ENCODE data around the gene POLR1G.
A peak's percentile ranks its signal among the peaks of the same experiment; 100 is the strongest.
"Not testable (repeated sequence)": the region's sequence is repeated elsewhere in the genome, so short reads cannot be mapped to it uniquely, and the experiment has no call there.

The POLR1G gene

DNA sequence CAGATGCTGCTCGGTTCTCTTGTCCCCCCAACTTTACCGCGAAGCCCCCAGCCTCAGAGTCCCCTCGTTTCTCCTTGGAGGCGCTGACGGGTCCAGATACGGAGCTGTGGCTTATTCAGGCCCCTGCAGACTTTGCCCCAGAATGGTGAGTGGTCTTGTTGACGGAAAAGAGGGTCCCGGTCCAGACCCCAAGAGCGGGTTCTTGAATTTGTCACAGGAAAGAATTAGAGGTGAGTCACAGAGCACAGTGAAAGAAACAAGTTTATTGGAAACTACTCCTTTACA lies 589 bp downstream of the POLR1G start:
- H3K27ac Mint-ChIP-seq: peak overlapping the region; percentile 96
- peaks cover 3% of the 10 kb centered on the region for H3K36me3 Mint-ChIP-seq
- H3K27me3 Mint-ChIP-seq: peaks cover 10% of the 10 kb centered on the region
- H3K4me3 Mint-ChIP-seq: peak overlapping the region; percentile 98
- H3K4me1 Mint-ChIP-seq (ENCODE audit: low read depth): peaks cover 33% of the 10 kb centered on the region
- no peaks in the 10 kb centered on the region for H3K9me3 Mint-ChIP-seq (ENCODE audit: low read depth)

DNA sequence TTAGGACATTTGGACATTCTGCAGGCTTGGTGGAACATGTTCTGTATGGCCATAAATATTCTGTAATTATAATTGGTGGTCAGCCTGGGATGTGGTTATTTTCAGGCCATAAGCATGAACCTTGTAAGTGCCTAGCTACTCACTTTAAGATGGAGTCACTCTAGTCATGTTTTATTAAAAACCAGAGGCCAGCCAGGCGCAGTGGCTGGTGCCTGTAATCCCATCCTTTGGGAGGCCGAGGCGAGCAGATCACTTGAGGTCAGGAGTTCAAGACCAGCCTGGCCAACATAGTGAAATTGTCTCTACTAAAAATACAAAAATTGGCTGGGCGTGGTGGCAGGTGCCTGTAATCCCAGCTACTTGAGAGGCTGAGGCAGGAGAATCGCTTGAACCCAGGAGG lies 1.1 kb downstream of the POLR1G start:
- H3K27ac Mint-ChIP-seq; H3K36me3 Mint-ChIP-seq; H3K9me3 Mint-ChIP-seq (ENCODE audit: low read depth): not testable (repeated sequence)
- Mint-ChIP-seq H3K4me1 (ENCODE audit: low read depth) (peaks cover 35% of the 10 kb centered on the region), H3K27me3 (peaks cover 10% of the 10 kb centered on the region), H3K4me3 (peak overlapping the region; percentile 98)

DNA sequence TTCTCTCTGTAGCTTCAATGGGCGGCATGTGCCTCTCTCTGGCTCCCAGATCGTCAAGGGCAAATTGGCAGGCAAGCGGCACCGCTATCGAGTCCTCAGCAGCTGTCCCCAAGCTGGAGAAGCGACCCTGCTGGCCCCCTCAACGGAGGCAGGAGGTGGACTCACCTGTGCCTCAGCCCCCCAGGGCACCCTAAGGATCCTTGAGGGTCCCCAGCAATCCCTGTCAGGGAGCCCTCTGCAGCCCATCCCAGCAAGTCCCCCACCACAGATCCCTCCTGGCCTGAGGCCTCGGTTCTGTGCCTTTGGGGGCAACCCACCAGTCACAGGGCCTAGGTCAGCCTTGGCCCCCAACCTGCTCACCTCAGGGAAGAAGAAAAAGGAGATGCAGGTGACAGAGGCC lies 1.7 kb downstream of the POLR1G start:
- Mint-ChIP-seq H3K4me3 (peak overlapping the region; percentile 73), H3K27me3 (peaks cover 8% of the 10 kb centered on the region), H3K4me1 (ENCODE audit: low read depth) (peaks cover 32% of the 10 kb centered on the region), H3K36me3 (peaks cover 4% of the 10 kb centered on the region), H3K27ac (peak overlapping the region; percentile 22), H3K9me3 (ENCODE audit: low read depth) (no peaks in the 10 kb centered on the region)

DNA sequence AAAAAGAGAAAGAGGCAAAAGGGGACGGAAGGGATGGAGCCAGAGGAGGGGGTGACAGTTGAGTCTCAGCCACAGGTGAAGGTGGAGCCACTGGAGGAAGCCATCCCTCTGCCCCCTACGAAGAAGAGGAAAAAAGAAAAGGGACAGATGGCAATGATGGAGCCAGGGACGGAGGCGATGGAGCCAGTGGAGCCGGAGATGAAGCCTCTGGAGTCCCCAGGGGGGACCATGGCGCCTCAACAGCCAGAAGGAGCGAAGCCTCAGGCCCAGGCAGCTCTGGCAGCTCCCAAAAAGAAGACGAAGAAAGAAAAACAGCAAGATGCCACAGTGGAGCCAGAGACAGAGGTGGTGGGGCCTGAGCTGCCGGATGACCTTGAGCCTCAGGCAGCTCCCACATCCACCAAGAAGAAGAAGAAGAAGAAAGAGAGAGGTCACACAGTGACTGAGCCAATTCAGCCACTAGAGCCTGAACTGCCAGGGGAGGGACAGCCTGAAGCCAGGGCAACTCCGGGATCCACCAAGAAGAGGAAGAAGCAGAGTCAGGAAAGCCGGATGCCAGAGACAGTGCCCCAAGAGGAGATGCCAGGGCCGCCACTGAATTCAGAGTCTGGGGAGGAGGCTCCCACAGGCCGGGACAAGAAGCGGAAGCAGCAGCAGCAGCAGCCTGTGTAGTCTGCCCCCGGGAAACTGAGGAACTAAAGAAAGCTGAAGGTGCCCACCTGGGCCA lies 2.5 kb downstream of the POLR1G start:
- peaks cover 27% of the 10 kb centered on the region for H3K4me1 Mint-ChIP-seq (ENCODE audit: low read depth)
- no peaks in the 10 kb centered on the region for H3K9me3 Mint-ChIP-seq (ENCODE audit: low read depth)
- H3K36me3 Mint-ChIP-seq: peaks cover 4% of the 10 kb centered on the region
- no peak overlapping the region for H3K27ac Mint-ChIP-seq
- peak overlapping the region; percentile 3 for H3K4me3 Mint-ChIP-seq
- H3K27me3 Mint-ChIP-seq: peaks cover 4% of the 10 kb centered on the region

DNA sequence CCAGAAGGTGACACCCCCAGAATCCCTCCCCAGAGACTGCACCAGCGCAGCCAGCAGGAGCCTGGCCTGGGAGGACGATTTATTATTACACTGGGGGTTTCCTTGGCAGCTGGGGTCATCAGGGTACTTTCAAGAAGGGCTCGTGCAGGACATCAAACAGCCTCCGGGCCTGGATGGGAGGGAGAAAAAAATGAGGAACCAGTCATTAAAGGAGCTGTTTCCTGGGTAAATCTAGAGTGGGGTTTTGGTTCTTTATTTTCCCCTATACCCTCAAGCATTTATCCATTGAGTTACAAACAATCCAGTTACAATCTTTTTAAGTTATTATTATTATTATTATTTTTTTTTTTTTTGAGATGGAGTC lies 3.1 kb downstream of the POLR1G start:
- Mint-ChIP-seq H3K9me3 (ENCODE audit: low read depth) (no peaks in the 10 kb centered on the region), H3K4me1 (ENCODE audit: low read depth) (peaks cover 22% of the 10 kb centered on the region), H3K27me3 (peaks cover 2% of the 10 kb centered on the region), H3K36me3 (peaks cover 4% of the 10 kb centered on the region), H3K27ac (no peak overlapping the region), H3K4me3 (no peak overlapping the region)

DNA sequence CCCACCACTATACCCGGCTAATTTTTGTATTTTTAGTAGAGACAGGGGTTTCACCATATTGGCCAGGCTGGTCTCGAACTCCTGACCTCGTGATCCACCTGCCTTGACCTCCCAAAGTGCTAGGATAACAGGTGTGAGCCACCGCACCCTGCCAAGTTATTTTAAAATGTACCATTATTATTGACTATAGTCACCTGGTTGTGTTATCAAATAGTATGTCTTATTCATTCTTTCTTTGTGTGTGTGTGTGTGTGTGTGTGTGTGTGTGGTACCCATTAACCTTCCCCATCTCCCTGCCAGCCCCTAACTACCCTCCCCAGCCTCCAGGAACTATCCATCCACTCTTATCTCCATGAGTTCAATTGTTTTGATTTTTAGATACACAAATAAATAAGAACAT lies 3.9 kb downstream of the POLR1G start:
- not testable (repeated sequence) for H3K27ac Mint-ChIP-seq; H3K36me3 Mint-ChIP-seq; H3K9me3 Mint-ChIP-seq (ENCODE audit: low read depth); H3K4me3 Mint-ChIP-seq; H3K27me3 Mint-ChIP-seq
- H3K4me1 Mint-ChIP-seq (ENCODE audit: low read depth): peaks cover 15% of the 10 kb centered on the region

DNA sequence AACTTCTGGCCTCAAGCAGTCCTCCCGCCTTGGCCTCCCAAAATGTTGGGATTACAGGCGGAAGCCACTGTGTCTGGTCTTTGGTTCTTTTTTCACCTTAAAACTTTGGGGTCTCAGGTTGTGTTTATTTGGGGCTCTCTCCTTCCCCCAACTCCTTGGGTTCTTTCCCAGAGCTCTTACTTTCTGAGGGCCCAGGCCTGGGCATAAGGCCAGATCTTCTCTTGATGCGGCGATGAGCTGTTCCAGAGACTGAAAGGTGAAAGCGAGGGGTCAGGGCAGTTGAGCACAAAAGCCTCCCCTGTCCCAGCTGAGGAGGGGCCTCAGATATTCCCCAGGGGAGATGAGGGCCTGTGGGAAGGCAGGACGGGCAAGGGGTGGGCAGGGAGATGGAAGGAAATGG lies 7.1 kb downstream of the POLR1G start:
- Mint-ChIP-seq H3K27ac (no peak overlapping the region), H3K9me3 (ENCODE audit: low read depth) (no peaks in the 10 kb centered on the region), H3K36me3 (peaks cover 4% of the 10 kb centered on the region), H3K27me3 (no peaks in the 10 kb centered on the region), H3K4me1 (ENCODE audit: low read depth) (peaks cover 4% of the 10 kb centered on the region), H3K4me3 (no peak overlapping the region)

DNA sequence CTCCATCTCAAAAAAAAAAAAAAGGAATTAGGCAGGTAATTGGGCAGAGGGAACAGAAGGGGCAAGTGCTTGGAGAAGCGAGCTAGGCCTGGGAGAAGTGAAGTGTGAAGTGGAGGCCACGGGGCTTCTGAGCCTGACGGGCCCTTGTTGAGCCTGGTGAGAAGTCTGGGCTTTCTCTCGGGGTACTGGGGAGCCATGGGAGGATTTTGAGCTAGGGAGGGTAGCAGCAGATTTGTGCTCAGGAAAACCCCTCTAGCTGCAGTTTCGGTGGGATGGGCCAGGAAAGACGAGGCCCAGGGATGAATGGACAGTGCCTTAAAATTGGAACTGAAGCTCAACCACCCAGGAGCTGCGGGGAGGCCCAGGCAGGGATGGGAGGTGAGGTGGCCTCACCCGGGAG lies 8.0 kb downstream of the POLR1G start:
- no peaks in the 10 kb centered on the region for H3K9me3 Mint-ChIP-seq (ENCODE audit: low read depth)
- H3K36me3 Mint-ChIP-seq: peaks cover 2% of the 10 kb centered on the region
- no peaks in the 10 kb centered on the region for H3K27me3 Mint-ChIP-seq
- peaks cover 11% of the 10 kb centered on the region for H3K4me1 Mint-ChIP-seq (ENCODE audit: low read depth)
- H3K27ac Mint-ChIP-seq: no peak overlapping the region
- H3K4me3 Mint-ChIP-seq: no peak overlapping the region

DNA sequence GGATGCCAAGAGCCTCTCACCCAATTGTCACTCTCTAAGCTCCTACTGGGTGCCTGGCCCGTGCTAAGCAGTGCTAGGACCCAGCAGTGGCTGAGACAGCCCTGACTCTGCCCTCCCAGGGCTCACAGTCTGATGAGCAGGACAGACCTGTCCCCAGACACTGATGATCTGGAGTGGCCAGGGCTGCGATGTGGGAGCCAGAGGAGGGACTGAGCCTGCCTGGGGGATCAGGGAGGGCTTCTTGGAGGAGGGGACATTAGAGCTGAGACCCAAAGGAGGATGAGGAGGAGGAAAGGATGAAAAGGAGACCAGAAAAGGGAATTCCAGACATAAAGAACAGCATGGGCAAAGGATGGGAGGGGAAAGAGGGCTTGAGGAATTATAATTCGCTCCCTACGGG lies 10.7 kb downstream of the POLR1G start:
- Mint-ChIP-seq H3K27me3 (no peaks in the 10 kb centered on the region), H3K27ac (no peak overlapping the region), H3K36me3 (peaks cover 5% of the 10 kb centered on the region), H3K4me1 (ENCODE audit: low read depth) (peaks cover 22% of the 10 kb centered on the region), H3K9me3 (ENCODE audit: low read depth) (no peaks in the 10 kb centered on the region), H3K4me3 (no peak overlapping the region)

DNA sequence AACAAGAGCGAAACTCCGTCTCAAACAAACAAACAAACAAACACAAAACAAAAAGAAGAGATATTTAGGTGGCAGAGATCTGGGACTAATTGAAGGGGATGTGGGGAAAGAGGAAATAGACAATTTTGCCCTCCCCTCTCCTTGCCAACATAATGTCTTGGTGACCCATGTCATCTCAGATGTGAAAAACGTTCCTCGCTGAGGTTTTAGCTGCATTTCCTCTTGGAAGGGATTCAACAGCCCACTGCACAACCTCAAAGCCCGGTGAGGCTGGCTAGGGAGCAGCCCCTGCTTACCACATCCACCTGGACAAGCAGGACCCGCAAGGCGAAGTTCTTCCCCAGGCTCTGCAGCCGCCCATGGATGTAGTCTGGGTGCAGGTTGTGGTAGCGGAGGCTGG lies 12.4 kb downstream of the POLR1G start:
- H3K4me3 Mint-ChIP-seq: no peak overlapping the region
- peaks cover 4% of the 10 kb centered on the region for H3K36me3 Mint-ChIP-seq
- peaks cover 34% of the 10 kb centered on the region for H3K4me1 Mint-ChIP-seq (ENCODE audit: low read depth)
- no peaks in the 10 kb centered on the region for H3K27me3 Mint-ChIP-seq
- no peak overlapping the region for H3K27ac Mint-ChIP-seq
- H3K9me3 Mint-ChIP-seq (ENCODE audit: low read depth): no peaks in the 10 kb centered on the region

DNA sequence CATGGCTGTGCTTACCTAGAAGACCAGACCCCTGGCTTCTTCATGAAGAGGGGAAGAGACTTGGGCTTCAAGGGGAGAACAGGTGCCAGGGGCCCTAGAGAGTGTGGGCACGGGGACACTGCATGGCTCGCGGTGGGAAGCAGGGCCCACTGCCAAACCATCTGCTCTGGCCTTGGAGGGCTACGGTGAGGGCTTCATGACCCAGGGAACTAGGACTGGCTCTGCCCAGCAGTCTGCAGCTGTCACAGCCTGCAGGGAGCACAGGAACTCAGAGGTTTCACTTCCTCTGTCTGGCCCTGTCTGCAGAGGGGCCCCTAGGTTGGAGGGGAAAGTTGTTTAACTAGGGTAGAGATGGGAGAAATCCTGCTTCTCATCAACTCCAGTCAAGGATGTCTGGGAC lies 13.0 kb downstream of the POLR1G start:
- Mint-ChIP-seq H3K4me3 (peak overlapping the region; percentile 32), H3K4me1 (ENCODE audit: low read depth) (peaks cover 40% of the 10 kb centered on the region), H3K9me3 (ENCODE audit: low read depth) (no peaks in the 10 kb centered on the region), H3K27ac (peak overlapping the region; percentile 46), H3K27me3 (no peaks in the 10 kb centered on the region), H3K36me3 (peaks cover 4% of the 10 kb centered on the region)

DNA sequence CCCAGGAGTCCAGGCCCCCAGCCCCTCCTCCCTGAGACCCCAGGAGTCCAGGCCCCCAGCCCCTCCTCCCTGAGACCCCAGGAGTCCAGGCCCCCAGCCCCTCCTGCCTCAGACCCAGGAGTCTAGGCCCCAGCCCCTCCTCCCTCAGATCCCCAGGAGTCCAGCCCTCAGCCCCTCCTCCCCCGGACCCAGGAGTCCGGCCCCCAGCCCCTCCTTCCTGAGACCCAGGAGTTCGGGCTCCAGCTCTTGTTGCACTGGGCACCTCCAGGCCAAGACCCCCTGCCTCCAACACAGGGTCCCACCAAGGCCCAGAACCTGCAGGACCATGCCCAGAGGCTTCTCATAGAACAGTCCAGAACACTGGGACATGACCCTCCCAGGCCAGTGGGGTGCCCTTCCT lies 13.5 kb downstream of the POLR1G start:
- no peak overlapping the region for H3K4me3 Mint-ChIP-seq
- peaks cover 4% of the 10 kb centered on the region for H3K36me3 Mint-ChIP-seq
- H3K27ac Mint-ChIP-seq: no peak overlapping the region
- no peaks in the 10 kb centered on the region for H3K9me3 Mint-ChIP-seq (ENCODE audit: low read depth)
- no peaks in the 10 kb centered on the region for H3K27me3 Mint-ChIP-seq
- peaks cover 44% of the 10 kb centered on the region for H3K4me1 Mint-ChIP-seq (ENCODE audit: low read depth)

DNA sequence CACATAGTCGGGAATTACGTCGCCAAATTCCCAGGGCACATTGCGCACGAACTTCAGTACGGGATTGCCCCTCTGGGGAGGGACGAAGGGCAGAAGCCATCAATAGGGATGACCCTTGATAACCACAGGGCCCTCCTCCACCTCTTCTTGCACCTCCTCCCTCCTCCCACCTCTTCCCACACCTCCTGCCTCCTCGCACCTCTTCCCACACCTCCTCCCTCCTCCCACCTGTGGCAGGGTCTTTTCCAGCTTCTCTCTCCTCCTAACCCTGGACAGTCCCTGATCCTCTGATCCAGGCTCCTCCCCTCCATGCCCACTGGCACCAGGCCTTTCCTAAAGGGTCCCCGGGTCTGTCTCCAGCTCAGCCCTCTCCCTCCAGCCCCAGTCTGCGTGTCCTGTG lies 13.9 kb downstream of the POLR1G start:
- Mint-ChIP-seq H3K27ac (no peak overlapping the region), H3K36me3 (peaks cover 4% of the 10 kb centered on the region), H3K4me1 (ENCODE audit: low read depth) (peaks cover 44% of the 10 kb centered on the region), H3K9me3 (ENCODE audit: low read depth) (no peaks in the 10 kb centered on the region), H3K27me3 (no peaks in the 10 kb centered on the region), H3K4me3 (peak overlapping the region; percentile 28)

DNA sequence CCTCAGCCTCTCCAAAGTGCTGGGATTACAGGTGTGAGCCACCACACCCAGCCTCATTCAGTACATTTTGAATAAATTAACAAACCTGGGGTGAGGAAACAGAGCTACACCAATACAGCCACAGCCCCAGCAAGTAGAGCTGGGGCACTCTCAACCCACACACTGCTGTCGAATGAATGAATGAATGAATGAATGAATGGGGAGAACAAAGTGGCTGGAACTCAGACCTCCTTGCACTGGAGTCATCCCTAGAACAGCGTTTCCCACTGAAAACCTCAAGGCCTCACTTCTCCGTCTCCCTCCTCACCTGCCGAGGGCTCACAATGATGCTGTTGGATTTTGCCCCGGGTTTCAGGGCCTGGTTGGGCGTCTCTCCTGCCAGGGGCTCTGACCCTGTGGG lies 14.4 kb downstream of the POLR1G start:
- H3K27ac Mint-ChIP-seq: no peak overlapping the region
- H3K27me3 Mint-ChIP-seq: no peaks in the 10 kb centered on the region
- H3K9me3 Mint-ChIP-seq (ENCODE audit: low read depth): no peaks in the 10 kb centered on the region
- H3K4me3 Mint-ChIP-seq: peak overlapping the region; percentile 42
- H3K36me3 Mint-ChIP-seq: peaks cover 4% of the 10 kb centered on the region
- H3K4me1 Mint-ChIP-seq (ENCODE audit: low read depth): peaks cover 47% of the 10 kb centered on the region

DNA sequence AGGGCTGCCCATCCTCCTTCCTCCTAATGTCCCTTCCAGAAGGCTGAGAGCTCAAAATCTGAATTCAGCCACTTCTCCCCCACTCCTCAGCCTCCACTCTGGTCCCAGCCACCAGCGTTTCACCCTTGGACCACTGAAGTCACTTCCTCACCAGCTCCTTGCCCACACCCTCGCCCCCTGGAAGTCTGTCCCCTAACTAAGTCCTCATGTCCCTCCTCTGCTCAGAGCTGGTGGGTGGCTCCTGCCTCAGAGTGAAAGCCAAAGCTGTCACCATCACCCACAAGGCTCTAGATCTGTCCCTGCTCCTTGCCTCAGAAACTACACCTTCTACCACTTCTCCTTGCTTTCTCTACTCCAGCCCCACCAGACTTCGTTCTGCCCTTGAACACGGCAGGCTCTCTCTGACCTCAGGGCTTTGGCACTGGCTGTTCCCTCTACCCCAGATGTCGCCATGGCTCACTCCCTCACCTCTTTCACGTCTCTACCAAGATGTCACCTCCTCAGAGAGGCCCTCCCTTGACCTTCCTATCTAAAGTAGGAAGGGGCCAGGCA lies 15.6 kb downstream of the POLR1G start:
- Mint-ChIP-seq H3K9me3 (ENCODE audit: low read depth) (no peaks in the 10 kb centered on the region), H3K4me3 (peak overlapping the region; percentile 62), H3K4me1 (ENCODE audit: low read depth) (peaks cover 47% of the 10 kb centered on the region), H3K27ac (peak overlapping the region; percentile 13), H3K27me3 (no peaks in the 10 kb centered on the region), H3K36me3 (peaks cover 4% of the 10 kb centered on the region)

DNA sequence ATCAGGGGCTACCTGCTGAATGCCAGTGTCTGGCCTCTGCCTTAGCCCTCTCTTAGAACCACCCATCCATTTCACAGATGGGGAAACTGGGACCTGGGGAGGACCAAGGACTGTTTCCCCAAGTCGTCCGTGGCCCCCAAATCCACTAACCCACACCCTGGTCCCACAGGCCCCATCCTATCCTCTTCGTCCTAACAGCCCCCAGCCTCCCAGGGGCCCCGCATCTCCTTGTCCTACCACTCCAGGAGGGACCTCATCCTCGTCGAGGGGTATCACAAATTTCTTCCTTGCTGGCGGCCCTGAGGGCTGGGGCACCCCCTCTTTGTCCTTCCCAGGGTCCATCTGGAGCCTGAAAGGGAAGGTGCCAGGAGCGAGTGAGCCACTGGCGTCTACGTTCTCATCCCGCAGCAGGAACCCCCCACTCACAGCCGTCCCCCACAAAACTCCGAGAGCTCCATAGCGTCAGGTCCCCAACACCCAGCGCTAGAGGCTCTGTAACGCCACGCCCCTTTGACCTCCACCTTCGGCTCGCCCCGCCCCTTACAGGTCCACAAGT lies 16.7 kb downstream of the POLR1G start:
- Mint-ChIP-seq H3K27ac (peak overlapping the region; percentile 92), H3K27me3 (no peaks in the 10 kb centered on the region), H3K4me1 (ENCODE audit: low read depth) (peaks cover 51% of the 10 kb centered on the region), H3K9me3 (ENCODE audit: low read depth) (no peaks in the 10 kb centered on the region), H3K4me3 (peak overlapping the region; percentile 93), H3K36me3 (peaks cover 4% of the 10 kb centered on the region)
